GM12865 (cell line): ENCODE results near the gene HEY2.

ENCODE experiments used
- DNase-seq: peaks from one replicate; pipeline ENCODE4 v3.0.0; 2010; ENCODE audit warnings: low read depth
- H3K4me3 ChIP-seq: 2 replicates; pipeline ENCODE4 v1.5.1; 2011; ENCODE audit warnings: mild to moderate bottlenecking, low read depth, low read length, control low read depth
- TF ChIP-seq, protein P1 (sequence below): IDR thresholded peaks from 2 replicates; pipeline ENCODE4 v1.5.1; 2011; ENCODE audit warnings: low read length, control low read depth, low read depth, inconsistent platforms; ENCODE audit not compliant: insufficient read depth; ENCODE audit errors: missing control alignments

The HEY2 gene

DNA sequence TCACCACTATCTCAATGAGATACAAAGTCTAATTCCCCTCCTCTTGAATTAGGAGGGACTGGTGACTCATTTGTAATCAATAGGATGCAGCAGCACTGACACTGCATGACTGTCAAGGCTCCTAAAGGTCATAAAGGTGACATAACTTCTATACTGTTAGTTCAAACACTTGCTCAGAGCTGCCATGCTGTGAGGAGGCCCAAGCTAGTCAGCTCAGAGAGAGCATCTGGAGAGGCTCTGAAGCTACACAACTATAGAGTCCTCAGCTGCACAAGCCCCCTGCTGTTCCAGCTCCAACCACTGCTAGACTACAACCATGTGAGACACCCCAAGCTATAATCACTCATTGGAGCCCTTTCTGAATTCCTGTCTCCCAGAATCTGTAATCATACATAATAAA is 17.0 kb upstream of the HEY2 start:
- TF ChIP-seq, protein P1, sequence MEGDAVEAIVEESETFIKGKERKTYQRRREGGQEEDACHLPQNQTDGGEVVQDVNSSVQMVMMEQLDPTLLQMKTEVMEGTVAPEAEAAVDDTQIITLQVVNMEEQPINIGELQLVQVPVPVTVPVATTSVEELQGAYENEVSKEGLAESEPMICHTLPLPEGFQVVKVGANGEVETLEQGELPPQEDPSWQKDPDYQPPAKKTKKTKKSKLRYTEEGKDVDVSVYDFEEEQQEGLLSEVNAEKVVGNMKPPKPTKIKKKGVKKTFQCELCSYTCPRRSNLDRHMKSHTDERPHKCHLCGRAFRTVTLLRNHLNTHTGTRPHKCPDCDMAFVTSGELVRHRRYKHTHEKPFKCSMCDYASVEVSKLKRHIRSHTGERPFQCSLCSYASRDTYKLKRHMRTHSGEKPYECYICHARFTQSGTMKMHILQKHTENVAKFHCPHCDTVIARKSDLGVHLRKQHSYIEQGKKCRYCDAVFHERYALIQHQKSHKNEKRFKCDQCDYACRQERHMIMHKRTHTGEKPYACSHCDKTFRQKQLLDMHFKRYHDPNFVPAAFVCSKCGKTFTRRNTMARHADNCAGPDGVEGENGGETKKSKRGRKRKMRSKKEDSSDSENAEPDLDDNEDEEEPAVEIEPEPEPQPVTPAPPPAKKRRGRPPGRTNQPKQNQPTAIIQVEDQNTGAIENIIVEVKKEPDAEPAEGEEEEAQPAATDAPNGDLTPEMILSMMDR = no peak
- no peak for DNase-seq
- no peak overlapping the region for H3K4me3 ChIP-seq

- no peak overlapping the region for H3K4me3 ChIP-seq
- DNase-seq = no peak
- TF ChIP-seq, protein P1 = no peak
Observed at GRCh38 chr6:125733516-125734300, 15.7 kb upstream of the HEY2 start.

DNA sequence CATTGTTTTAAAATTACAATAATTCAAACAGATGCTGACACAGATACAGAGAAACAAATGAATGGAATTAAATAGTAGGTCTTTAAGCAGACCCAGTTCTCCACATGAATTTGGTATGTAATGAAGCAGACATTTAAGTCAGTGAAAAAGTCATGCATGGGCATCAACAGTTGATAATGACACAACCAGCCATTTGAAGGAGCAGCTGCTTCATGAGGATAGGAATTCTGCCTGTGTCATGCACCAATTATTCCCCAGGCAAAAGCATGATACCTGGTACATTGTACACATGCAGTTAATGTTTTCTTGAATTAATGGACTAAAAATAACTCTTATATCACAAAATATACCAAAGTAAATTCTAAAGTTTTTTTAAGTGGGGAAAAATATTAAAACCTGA is 11.2 kb upstream of the HEY2 start:
- no peak overlapping the region for H3K4me3 ChIP-seq
- DNase-seq = no peak
- TF ChIP-seq, protein P1 = no peak

DNA sequence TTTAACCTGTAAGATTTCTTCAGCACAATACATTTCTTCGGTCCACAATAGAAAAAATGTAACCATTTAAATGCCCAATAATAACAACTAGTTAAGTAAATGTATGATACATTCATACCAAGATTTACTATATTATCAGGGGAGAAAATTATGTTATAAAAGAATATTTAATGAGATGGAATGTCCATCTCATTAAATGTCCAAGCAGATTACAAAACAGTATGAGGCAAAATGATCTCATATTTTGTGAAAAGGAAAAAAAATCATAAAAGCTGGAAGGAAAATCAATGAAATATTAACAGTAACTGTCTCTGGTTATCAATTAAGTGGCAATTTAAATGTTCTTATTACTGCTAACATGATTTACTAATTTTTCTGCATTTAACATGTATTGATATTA is 10.1 kb upstream of the HEY2 start:
- no peak overlapping the region for H3K4me3 ChIP-seq
- TF ChIP-seq, protein P1 = no peak
- DNase-seq = no peak

DNA sequence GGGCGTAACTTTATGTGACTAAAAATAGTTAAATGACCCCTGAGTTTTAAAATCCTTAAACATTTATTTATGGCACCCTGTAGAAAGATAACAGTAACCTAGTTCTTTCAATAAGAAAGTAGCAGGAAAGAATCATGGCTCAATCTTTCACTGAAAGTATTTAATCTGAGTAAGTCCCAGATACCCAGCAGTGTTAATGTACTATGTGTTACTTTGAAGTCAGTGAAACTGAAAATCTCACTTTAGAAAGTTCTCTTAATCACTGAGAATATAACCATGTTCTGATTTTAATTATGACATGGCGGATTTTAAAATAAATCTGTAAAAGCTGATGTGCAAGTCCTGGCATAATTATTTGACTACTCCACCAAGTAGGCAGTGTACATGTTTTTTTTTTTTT is 8.1 kb upstream of the HEY2 start:
- H3K4me3 ChIP-seq = no peak overlapping the region
- TF ChIP-seq, protein P1 = no peak
- DNase-seq = no peak

- H3K4me3 ChIP-seq = no peak overlapping the region
- DNase-seq = no peak
- TF ChIP-seq, protein P1 = no peak
Observed at GRCh38 chr6:125742024-125742423, 7.4 kb upstream of the HEY2 start.
